Upper lobe of right lung (tissue), 1 donor: ENCODE measurements around the gene PRKAA1. TPM values are rescaled to one million over a fixed set of nuclear protein-coding genes. Genes with fewer than 3 reads are reported as not detected.
"Not testable (repeated sequence)": the region's sequence is repeated elsewhere in the genome, so short reads cannot be mapped to it uniquely, and the experiment has no call there.

ENCODE experiments used
- ATAC-seq: fragments of 200-7000 bp; cut with Tn5 transposase; one replicate; pipeline ENCODE4 v1.9.1; 2020; ENCODE audit warnings: mild to moderate bottlenecking, moderate library complexity
- DNase-seq: peaks from one replicate; pipeline ENCODE4 v3.0.0-alpha.2; 2020
- H3K27ac ChIP-seq: fragments of 200-600 bp; one replicate; pipeline ENCODE4 v1.8.0; 2022
- H3K27me3 ChIP-seq: fragments of 200-600 bp; one replicate; pipeline ENCODE4 v1.8.0; 2022; ENCODE audit warnings: mild to moderate bottlenecking
- H3K36me3 ChIP-seq: fragments of 200-600 bp; one replicate; pipeline ENCODE4 v1.8.0; 2022
- H3K4me1 ChIP-seq: fragments of 200-600 bp; one replicate; pipeline ENCODE4 v1.8.0; 2022
- H3K4me3 ChIP-seq: fragments of 200-600 bp; one replicate; pipeline ENCODE4 v1.8.0; 2022; ENCODE audit warnings: mild to moderate bottlenecking
- H3K9me3 ChIP-seq: fragments of 200-600 bp; one replicate; pipeline ENCODE4 v1.8.0; 2022
- CTCF ChIP-seq: fragments of 200-600 bp; IDR thresholded peaks from one replicate; pipeline ENCODE4 v1.8.0; 2022; ENCODE audit warnings: antibody characterized with exemption
- intact Hi-C: fragments of 100-400 bp; cut with DNase I; formaldehyde crosslinking; loops from one replicate; pipeline ENCODE4 v1.11.0; 2022
- total RNA-seq: library from RNA; stranded (reverse); fragmentation: NEBNext Ultra II Directional; extraction: Animal tissue kit (Norgen Biotek cat#: 25700); gene quantifications from one replicate; pipeline ENCODE4 v1.2.1, GENCODE V29; 2021
- donor health status: DM: no; HTN: yes; CAD: no; lungs with severe emphysema.

The PRKAA1 gene
- total RNA-seq, 1 donor from 2014 or later, result 83.0 TPM

- no peak for TF ChIP-seq CTCF
- no peak for ATAC-seq
Measured at GRCh38 chr5:40717281-40717680, 80.9 kb downstream of the PRKAA1 start.

GRCh38 chr5:40716590-40716989 is 81.6 kb downstream of the PRKAA1 start:
- ATAC-seq (no peak), DNase-seq (no peak)
- Histone ChIP-seq H3K4me1 (no peaks in the 10 kb centered on the region), H3K36me3 (peaks cover 6% of the 10 kb centered on the region), H3K9me3 (no peaks in the 10 kb centered on the region), H3K27me3 (no peaks in the 10 kb centered on the region), H3K27ac (no peak overlapping the region), H3K4me3 (no peak overlapping the region)
- intact Hi-C loops, result no loop called here
- no peak for TF ChIP-seq CTCF

More at GRCh38 chr5:40717281-40717680, 80.9 kb downstream of the PRKAA1 start:
- peaks cover 6% of the 10 kb centered on the region for H3K36me3 ChIP-seq
- intact Hi-C loops, result no loop called here
- H3K9me3 ChIP-seq, result no peaks in the 10 kb centered on the region
- no peak for DNase-seq
- no peak overlapping the region for H3K27ac ChIP-seq
- no peak overlapping the region for H3K4me3 ChIP-seq
- H3K4me1 ChIP-seq, result no peaks in the 10 kb centered on the region
- no peaks in the 10 kb centered on the region for H3K27me3 ChIP-seq

GRCh38 chr5:40716000-40716399 is 82.2 kb downstream of the PRKAA1 start:
- H3K4me3 ChIP-seq, result no peak overlapping the region
- H3K27me3 ChIP-seq, result no peaks in the 10 kb centered on the region
- no peaks in the 10 kb centered on the region for H3K9me3 ChIP-seq
- ATAC-seq (no peak), DNase-seq (no peak)
- peaks cover 6% of the 10 kb centered on the region for H3K36me3 ChIP-seq
- TF ChIP-seq CTCF, result no peak
- intact Hi-C loops, result no loop called here
- no peak overlapping the region for H3K27ac ChIP-seq
- no peaks in the 10 kb centered on the region for H3K4me1 ChIP-seq

GRCh38 chr5:40714001-40714400 is 84.2 kb downstream of the PRKAA1 start:
- ATAC-seq (no peak), DNase-seq (no peak)
- H3K4me1 ChIP-seq, result no peaks in the 10 kb centered on the region
- no peak overlapping the region for H3K27ac ChIP-seq
- H3K36me3 ChIP-seq, result no peaks in the 10 kb centered on the region
- H3K9me3 ChIP-seq, result no peaks in the 10 kb centered on the region
- TF ChIP-seq CTCF, result no peak
- intact Hi-C loops, result no loop called here
- H3K27me3 ChIP-seq, result no peaks in the 10 kb centered on the region
- H3K4me3 ChIP-seq, result no peak overlapping the region

GRCh38 chr5:40710575-40710974 is 87.6 kb downstream of the PRKAA1 start:
- DNase-seq, H3K36me3 ChIP-seq, ATAC-seq, H3K9me3 ChIP-seq, H3K27me3 ChIP-seq, intact Hi-C loops, H3K4me1 ChIP-seq, H3K27ac ChIP-seq, H3K4me3 ChIP-seq: not testable (repeated sequence)

Other genes with a start within 250 kb of the PRKAA1 start
- gene PTGER4, start 118.5 kb downstream of the PRKAA1 start, total RNA-seq, result 31.2 TPM
- 16.6 TPM for gene TTC33, start 42.4 kb downstream of the PRKAA1 start, total RNA-seq
- gene RPL37, start 36.8 kb upstream of the PRKAA1 start, total RNA-seq, result 942 TPM
- gene CARD6, start 43.0 kb upstream of the PRKAA1 start, total RNA-seq, result 24.1 TPM
- 302 TPM for gene C7, start 111.1 kb upstream of the PRKAA1 start, total RNA-seq